ENCODE results near the gene GSTA1. TPM values are rescaled to one million over a fixed set of nuclear protein-coding genes. Genes with fewer than 3 reads are reported as not detected.
"Not testable (repeated sequence)": the region's sequence is repeated elsewhere in the genome, so short reads cannot be mapped to it uniquely, and the experiment has no call there.

The GSTA1 gene
- total RNA-seq, 6 experiments from 2014 or later: 16.1 to 2,332 (median 522) TPM

GRCh38 chr6:52763322-52763916 lies 40.2 kb downstream of the GSTA1 start, which contains the start of gene GSTA2:
Gene GSTA2, minus strand, starts transcription at chr6:52763475. Its CDS starts 5,528 bp downstream, at chr6:52757947.
- intact Hi-C loops (cut with DNase I); H3K4me1 ChIP-seq; H3K27me3 ChIP-seq; H3K9me3 ChIP-seq; H3K36me3 ChIP-seq; DNase-seq: not testable (repeated sequence)
- TF ChIP-seq, protein P1, sequence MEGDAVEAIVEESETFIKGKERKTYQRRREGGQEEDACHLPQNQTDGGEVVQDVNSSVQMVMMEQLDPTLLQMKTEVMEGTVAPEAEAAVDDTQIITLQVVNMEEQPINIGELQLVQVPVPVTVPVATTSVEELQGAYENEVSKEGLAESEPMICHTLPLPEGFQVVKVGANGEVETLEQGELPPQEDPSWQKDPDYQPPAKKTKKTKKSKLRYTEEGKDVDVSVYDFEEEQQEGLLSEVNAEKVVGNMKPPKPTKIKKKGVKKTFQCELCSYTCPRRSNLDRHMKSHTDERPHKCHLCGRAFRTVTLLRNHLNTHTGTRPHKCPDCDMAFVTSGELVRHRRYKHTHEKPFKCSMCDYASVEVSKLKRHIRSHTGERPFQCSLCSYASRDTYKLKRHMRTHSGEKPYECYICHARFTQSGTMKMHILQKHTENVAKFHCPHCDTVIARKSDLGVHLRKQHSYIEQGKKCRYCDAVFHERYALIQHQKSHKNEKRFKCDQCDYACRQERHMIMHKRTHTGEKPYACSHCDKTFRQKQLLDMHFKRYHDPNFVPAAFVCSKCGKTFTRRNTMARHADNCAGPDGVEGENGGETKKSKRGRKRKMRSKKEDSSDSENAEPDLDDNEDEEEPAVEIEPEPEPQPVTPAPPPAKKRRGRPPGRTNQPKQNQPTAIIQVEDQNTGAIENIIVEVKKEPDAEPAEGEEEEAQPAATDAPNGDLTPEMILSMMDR (IDR thresholded peaks at IDR 0.05): peak in 1 of 4 donors; percentile 6
- ATAC-seq: peak; percentile 37 to 86 (median 67)
- Histone ChIP-seq H3K4me3 (peak within 1 kb of the TSS in 1 of 3 donors; percentile 20), H3K27ac (peak within 1 kb of the TSS in 1 of 3 donors; percentile 9)
- 37% methylated on average over 2 of the region's 2 CpGs for WGBS (ENCODE audit: insufficient coverage, low coverage, low lambda C conversion rate, missing lambda C conversion rate)

DNA sequence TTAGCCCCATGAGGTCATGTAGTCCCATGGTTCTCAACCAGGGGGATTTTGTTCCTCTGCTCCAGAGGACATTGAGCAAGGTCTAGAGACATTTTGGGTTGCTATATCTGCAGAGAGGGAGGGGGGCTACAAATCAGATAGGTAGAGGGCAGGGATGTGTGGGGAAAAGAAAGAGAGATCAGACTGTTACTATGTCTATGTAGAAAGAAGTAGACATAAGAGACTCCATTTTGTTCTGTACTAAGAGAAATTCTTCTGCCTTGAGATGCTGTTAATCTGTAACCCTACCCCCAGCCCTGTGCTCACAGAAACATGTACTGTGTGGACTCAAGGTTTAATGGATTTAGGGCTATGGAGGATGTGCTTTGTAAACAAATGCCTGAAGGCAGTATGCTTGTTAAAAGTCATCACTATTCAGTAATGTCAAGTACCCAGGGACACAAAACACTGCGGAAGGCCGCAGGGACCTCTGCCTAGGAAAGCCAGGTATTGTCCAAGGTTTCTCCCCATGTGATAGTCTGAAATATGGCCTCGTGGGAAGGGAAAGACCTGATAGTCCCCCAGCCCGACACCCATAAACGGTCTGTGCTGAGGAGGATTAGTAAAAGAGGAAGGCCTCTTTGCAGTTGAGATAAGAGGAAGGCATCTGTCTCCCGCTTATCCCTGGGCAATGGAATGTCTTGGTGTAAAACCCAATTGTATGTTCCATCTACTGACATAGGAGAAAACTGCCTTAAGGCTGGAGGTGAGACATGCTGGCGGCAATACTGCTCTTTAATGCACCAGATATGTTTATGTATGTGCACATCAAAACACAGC lies 41.7 kb downstream of the GSTA1 start:
- H3K27ac ChIP-seq: not testable (repeated sequence)

GRCh38 chr6:52760105-52760765 lies 43.4 kb downstream of the GSTA1 start:
- intact Hi-C loops (cut with DNase I): no loop called here
- Histone ChIP-seq H3K4me3 (no peak overlapping the region), H3K9me3 (no peaks in the 10 kb centered on the region), H3K36me3 (no peaks in the 10 kb centered on the region), H3K27ac (peak overlapping the region in 1 of 3 donors; percentile 4), H3K4me1 (peaks cover 0 to 8% (median 0%) of the 10 kb centered on the region in 4 donors), H3K27me3 (no peaks in the 10 kb centered on the region)
- no peak for TF ChIP-seq POLR2A (IDR thresholded peaks at IDR 0.05)
- TF ChIP-seq, protein P1 (IDR thresholded peaks at IDR 0.05): no peak
- DNase-seq (no peak), ATAC-seq (peak; percentile 46 to 69 (median 58))
- 21% methylated on average over 6 of the region's 6 CpGs for WGBS (ENCODE audit: insufficient coverage, low coverage, low lambda C conversion rate, missing lambda C conversion rate)

More for the DNA sequence above, 41.7 kb downstream of the GSTA1 start:
- 53% methylated on average over 4 of the region's 7 CpGs for WGBS (ENCODE audit: insufficient coverage, low coverage, low lambda C conversion rate, missing lambda C conversion rate)
- peak overlapping the region in 1 of 3 donors; percentile 20 for H3K4me3 ChIP-seq
- H3K4me1 ChIP-seq; H3K36me3 ChIP-seq; H3K27me3 ChIP-seq; ATAC-seq; H3K9me3 ChIP-seq; DNase-seq; intact Hi-C loops (cut with DNase I): not testable (repeated sequence)

- no peak for TF ChIP-seq POLR2A (IDR thresholded peaks at IDR 0.05)
- Histone ChIP-seq H3K27me3 (no peaks in the 10 kb centered on the region), H3K9me3 (no peaks in the 10 kb centered on the region), H3K27ac (peak overlapping the region in 1 of 3 donors; percentile 4), H3K4me1 (peaks cover 0 to 8% (median 0%) of the 10 kb centered on the region in 4 donors), H3K36me3 (no peaks in the 10 kb centered on the region), H3K4me3 (no peak overlapping the region)
- intact Hi-C loops (cut with DNase I): no loop called here
- 45% methylated on average over 1 of the region's 1 CpG for WGBS (ENCODE audit: insufficient coverage, low coverage, low lambda C conversion rate, missing lambda C conversion rate)
- no peak for DNase-seq
- ATAC-seq: peak; percentile 48 to 65 (median 58)
Measured at GRCh38 chr6:52759085-52759484, 44.5 kb downstream of the GSTA1 start.

DNA sequence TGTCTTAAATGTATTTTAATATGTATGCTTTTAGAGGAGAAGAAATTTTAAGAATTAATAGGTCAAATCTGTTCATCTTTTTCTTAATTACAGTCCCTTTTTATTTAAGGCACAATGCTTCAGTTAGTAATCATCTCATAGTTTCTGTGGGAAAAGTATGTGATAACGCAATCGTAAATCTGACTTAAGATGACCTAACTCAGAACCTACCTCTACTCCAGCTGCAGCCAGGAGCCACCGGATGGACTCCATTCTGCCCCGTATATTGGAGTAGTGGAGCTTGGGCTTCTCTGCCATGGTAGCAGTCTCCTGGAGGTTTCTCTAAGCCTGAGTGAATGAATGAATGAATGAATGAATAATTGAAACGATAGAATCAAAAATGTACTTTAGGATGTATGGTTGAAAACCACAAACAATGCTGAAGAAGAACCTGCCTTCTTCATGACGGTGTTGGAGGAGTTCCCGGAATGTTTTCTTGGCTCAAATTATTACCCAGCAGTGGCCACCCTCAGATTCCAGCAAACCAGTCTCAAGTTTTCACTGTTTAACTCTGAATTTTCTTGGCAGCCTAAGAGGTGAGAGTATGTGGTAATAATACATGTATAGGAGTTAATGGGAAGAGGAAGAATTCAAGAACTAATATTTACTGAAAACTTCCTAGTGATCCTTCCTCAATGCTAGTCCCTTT lies 45.8 kb downstream of the GSTA1 start:
- H3K27me3 ChIP-seq; H3K9me3 ChIP-seq; H3K4me3 ChIP-seq; ATAC-seq; intact Hi-C loops (cut with DNase I); H3K27ac ChIP-seq; DNase-seq; H3K36me3 ChIP-seq: not testable (repeated sequence)
- peaks cover 0 to 17% (median 0%) of the 10 kb centered on the region in 4 donors for H3K4me1 ChIP-seq
- 69% methylated on average over 7 of the region's 7 CpGs for WGBS (ENCODE audit: insufficient coverage, low coverage, low lambda C conversion rate, missing lambda C conversion rate)

Data from right lobe of liver (tissue), 6 donors.